ENCODE data around the gene SLC1A4.
"Not testable (repeated sequence)": the region's sequence is repeated elsewhere in the genome, so short reads cannot be mapped to it uniquely, and the experiment has no call there.

Gene SLC1A4

DNA sequence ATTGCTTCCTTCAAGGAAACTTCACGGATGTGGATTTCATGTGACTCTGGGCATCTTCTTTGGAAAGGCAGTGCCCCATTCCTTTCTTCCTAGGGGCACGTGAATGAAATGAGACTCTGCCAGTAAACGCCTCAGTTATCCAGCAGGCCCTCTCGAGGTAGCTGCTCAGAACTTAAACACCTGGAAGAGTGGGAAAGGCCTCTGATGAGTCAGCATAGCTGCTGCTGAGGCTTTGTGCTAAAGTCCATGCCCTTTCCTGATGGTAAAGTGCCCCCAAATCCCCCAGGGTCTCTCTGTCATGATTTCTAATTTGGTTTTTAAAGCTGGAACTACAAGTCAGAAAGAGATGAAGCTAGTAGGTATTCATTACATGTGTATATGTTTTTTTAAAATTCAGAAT is 3.8 kb downstream of the SLC1A4 start:
- DNase-seq (ENCODE audit: low read depth) = no peak

- no peak for DNase-seq (ENCODE audit: low read depth)
Observed at GRCh38 chr2:64995041-64995440, 5.8 kb downstream of the SLC1A4 start.

GRCh38 chr2:64996871-64997307 is 7.7 kb downstream of the SLC1A4 start:
- no peak for DNase-seq (ENCODE audit: low read depth)

GRCh38 chr2:64998658-64999061 is 9.5 kb downstream of the SLC1A4 start:
- DNase-seq (ENCODE audit: low read depth) = no peak

DNA sequence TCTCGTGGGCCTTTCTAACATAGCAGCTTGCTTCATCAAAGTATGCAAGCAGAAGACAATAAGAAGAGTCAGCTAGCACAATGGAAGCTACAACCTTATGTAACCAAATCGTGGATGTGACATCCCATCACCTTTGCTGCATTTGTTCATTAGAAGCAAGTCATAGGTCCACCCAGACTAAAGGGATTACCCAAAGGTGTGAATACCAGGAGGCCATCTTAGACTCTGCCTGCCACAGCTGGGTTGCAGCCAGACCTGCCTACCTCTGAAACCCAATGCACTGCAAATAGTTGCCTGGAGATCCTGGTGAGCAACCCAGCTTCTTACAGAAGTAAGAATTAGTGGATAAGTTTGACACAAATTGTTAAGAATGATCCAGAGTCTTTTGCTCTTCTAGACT is 10.6 kb downstream of the SLC1A4 start:
- DNase-seq (ENCODE audit: low read depth) = no peak

DNA sequence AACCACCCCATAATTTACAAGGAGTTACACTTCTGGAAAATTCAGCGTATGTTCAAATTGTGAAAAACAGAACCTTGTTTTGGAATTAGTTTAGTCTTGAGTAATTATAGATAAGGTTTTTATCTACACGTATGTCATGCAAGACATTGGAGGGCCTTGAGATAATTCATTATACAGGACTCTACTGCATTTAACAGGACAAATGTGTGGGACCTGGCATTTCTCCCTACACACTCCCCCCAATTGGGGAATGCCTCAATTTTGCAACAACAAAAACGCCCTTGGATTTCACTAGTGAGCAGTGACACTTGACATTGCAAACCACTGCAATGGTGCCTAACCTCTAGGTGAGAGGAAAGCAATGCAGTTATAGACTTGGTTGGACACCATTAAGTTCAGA is 11.4 kb downstream of the SLC1A4 start:
- DNase-seq (ENCODE audit: low read depth) = no peak

DNA sequence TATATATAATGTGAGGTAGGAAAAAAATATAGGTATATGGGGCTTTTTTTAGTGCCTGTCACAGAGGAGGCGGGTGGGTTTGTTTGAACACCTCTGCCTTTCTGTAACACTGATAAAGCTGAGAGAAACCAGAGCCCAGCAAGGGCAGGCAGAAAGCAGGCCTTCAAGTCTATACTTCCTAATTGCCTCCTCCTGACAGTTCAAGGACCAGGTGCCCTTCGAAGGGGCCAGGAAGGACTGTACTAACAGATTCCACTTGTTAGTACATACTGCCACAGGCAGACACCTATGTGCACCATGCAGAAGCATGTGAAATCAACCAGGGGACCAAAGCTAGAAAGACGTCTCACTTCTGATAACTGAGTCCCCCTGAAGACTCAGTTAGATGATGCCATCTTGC is 13.8 kb downstream of the SLC1A4 start:
- DNase-seq (ENCODE audit: low read depth) = no peak

GRCh38 chr2:65004232-65004631 is 15.0 kb downstream of the SLC1A4 start:
- not testable (repeated sequence) for DNase-seq (ENCODE audit: low read depth)

DNA sequence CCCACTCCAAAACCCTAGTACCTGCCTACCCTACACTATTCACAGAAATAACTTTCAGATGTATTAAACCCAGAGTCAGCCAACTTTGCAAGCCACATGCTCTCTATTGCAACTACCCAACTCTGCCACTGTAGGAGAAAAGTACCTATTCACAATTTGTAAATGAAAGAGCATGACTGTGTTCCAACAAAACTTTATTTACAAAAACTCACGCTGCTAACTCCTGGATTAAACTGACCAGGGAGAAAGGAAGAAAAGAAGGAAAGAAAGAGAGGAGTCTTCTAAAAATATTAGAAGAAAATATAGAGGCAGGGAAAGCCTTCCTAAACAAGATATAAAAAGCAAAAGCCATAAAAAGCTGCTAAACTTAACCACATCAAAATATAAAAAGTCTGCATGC is 24.6 kb downstream of the SLC1A4 start:
- DNase-seq (ENCODE audit: low read depth) = no peak

- no peak for DNase-seq (ENCODE audit: low read depth)
Observed at GRCh38 chr2:65015731-65016130, 26.5 kb downstream of the SLC1A4 start.

GRCh38 chr2:65016789-65017188 is 27.6 kb downstream of the SLC1A4 start:
- no peak for DNase-seq (ENCODE audit: low read depth)

GRCh38 chr2:65017335-65017734 is 28.1 kb downstream of the SLC1A4 start:
- no peak for DNase-seq (ENCODE audit: low read depth)

- DNase-seq (ENCODE audit: low read depth) = no peak
Observed at GRCh38 chr2:65018141-65018582, 29.0 kb downstream of the SLC1A4 start.

DNA sequence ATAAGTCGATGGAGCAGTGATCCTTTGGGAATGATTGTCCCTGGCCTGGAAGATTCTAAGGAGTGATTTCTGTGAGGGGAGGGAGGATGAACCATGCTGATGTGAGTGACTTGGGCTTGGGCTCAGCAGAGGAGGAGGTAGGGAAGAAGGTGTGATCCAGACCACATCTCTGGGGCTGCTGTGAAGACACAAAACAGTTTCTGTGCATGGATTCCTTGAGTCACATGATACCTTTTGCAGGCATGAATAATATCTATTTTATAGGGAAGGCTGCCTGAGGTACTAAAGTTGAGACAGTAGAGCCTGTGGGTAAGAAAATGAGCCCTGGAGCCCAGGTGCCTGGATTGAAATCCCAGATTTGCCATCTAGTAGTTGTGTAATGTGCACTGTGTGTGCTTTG is 29.8 kb downstream of the SLC1A4 start:
- no peak for DNase-seq (ENCODE audit: low read depth)

GRCh38 chr2:65019675-65020195 is 30.5 kb downstream of the SLC1A4 start:
- DNase-seq (ENCODE audit: low read depth) = no peak

DNA sequence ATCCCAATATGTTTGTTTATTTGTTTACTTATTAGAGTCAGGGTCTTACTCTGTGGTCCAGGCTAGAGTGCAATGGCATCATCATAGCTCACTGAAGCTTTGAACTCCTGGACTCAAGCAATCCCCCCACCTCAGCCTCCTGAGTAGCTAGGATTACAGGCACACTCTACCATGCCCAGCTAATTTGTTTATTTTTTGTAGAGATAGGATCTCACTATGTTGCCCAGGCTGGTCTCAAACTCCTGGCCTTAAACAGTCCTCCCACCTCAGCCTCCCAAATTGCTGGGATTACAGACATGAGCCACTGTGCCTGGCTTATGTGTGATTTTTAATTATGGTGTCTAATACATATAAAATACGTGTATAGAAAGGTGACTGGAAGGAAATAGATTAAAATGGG is 31.1 kb downstream of the SLC1A4 start:
- DNase-seq (ENCODE audit: low read depth) = not testable (repeated sequence)

- DNase-seq (ENCODE audit: low read depth) = no peak
Observed at GRCh38 chr2:65020943-65021528, 31.8 kb downstream of the SLC1A4 start.

DNA sequence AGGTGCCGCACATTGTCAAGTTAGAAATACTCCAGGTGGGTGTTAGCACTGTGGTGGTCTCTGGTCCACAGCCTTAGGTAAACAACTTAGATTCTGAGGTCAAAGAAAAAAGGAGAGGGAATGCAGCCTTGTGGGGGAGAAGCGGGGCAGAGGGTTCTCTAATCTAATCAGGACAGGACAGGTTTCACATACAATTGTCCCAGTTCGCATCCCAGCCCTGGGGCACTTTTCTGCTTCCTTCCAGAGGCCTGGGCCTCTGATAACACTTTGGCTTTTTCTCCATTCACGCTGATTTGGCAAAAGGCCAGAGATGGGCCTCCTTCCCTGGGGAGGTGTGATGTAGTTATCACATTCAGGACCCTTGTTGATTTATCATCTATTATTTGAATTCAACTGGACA is 32.5 kb downstream of the SLC1A4 start:
- DNase-seq (ENCODE audit: low read depth) = no peak

GRCh38 chr2:65022189-65022588 is 33.0 kb downstream of the SLC1A4 start:
- DNase-seq (ENCODE audit: low read depth) = no peak

DNA sequence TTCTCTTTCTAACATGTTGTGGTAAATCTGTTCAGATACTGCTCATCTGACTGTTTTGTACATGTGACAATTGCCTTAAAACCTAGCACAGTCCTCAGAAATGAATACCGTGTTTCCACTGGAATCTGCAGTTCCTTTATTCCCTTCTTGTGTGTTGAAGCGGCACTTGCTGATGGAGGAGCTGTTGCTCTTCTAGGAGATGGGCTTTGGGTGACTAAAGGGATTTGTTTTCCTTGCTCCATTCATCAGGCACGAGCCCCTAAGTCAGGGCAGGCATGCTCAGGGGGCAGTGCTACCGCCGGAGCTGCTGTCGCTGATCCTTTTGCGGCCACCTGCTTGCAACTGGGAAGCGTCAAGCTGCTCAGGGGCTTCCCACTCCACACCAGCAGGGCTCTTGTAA is 34.5 kb downstream of the SLC1A4 start:
- no peak for DNase-seq (ENCODE audit: low read depth)

DNA sequence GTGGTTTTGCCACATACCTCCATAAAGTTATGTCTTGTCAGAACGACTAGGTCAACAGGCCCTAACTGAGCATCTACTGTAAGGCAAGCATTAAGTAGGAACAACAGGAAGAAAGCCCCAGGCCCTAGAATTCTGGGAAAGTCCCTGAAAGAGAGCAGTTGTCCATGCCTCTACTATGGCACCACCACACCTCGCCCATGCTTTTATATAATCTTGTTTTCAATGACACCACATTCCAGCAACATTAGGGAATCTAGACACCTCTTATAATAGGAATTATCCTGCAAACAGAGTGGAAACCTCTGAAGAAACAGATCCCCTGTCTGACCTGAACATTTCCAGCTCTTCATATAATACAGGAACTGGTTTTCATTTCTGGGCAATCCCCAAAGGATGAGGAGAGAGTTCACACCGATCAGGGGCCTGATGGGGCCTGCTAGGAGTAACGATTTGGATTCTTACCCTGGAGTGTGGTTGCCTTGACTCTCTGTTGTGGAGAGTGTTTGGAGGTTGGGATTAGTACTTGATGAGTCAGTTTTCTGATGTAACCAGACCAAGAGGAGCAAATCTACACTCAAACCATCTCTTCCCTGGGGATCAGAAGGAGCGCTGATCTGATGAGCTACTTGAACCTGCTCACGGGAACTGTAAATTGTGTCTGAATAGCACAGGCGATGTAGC is 35.1 kb downstream of the SLC1A4 start:
- no peak for DNase-seq (ENCODE audit: low read depth)

- DNase-seq (ENCODE audit: low read depth) = no peak
Observed at GRCh38 chr2:65025453-65026123, 36.4 kb downstream of the SLC1A4 start.

DNA sequence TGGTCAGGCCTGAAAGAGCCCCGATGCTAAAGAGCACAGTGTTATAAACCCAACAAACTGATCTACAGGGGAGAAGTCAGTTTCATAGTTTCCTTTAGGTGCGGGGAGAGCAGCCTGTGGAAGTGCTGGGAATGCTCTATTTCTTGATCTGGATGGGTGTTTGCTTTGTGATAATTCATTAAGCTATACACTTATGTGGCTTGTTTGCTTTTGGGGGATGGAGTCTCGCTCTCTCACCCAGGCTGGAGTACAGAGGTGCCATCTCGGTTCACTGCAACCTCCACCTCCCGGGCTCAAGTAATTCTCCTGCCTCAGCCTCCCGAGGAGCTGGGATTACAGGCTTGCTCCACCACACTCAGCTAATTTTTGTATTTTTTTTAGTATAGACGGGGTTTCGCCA is 37.0 kb downstream of the SLC1A4 start:
- no peak for DNase-seq (ENCODE audit: low read depth)

Data from activated T-cell treated with anti-CD3 and anti-CD28 coated beads for 1 hour (primary cell).